HG02623 (cell line): ENCODE data around the gene FLCN.
"Not testable (repeated sequence)": the region's sequence is repeated elsewhere in the genome, so short reads cannot be mapped to it uniquely, and the experiment has no call there.

Source experiments
- ATAC-seq: cut with Tn5 transposase; IDR thresholded peaks from one replicate; pipeline ENCODE4 v1.9.1; 2021; ENCODE audit warnings: moderate library complexity; ENCODE audit not compliant: unreplicated experiment

The FLCN gene

DNA sequence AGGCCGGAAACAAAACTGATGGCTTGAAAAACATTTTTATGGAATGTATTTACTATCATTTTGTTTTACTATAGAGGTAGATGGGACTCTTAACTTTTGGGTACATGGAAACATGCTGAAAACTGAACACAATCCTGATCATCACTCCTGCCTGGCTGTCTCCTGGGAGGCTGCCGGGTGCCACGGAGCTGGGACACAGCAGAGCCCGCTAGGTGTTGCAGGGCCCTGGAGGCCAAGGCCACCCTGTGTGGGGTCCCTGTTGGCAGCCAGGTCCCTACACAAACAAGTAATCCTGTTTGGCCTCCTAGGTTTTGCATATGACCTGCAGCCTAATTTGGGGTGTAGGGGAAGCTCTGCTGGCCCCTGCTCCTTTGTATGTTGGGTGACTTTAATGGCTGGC lies 48.4 kb downstream of the FLCN start:
- no peak for ATAC-seq

DNA sequence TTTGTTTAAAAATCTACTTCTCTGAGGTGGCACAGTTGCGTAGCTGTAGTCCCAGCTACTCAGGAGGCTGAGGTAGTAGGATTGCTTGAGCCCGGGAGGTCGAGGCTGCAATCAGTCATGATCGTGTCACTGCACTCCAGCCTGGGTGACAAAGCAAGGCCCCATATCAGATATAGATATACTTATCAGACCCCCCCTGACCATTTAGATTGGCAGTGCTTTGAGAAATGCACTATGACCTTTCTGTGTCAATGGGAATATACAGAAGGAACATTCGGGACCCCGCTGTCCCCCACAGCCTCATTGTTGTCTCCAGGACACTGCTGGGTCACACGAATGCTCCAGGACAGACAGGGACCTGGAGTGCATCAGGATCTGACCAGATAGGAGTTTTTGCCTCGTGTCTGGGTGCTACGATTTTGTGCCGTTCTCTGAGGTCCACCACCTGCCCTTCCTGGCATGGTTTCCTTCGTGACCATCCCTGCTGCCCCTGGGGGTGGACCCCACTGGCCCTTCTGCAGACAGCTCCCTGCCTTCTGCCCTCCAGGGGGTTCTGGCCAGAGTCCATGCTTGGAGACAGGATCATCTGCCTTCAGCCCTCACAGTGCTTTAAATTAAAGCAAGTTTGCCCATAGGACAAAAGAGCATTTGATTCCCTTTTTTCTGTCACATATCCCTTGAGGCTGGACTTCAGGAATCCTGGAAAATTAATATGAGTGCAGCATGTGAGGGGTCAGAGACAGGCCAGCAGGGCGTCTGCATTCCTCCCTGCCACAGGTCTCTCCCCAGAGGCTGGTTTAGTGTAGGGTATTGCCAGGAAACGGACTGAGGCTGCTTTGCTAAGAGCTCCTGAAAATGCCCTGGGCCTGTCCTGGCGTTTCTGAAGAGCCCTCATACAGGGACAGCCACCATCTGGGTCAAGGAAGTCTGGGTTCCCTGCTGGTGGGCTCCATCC lies 50.1 kb downstream of the FLCN start:
- no peak for ATAC-seq

DNA sequence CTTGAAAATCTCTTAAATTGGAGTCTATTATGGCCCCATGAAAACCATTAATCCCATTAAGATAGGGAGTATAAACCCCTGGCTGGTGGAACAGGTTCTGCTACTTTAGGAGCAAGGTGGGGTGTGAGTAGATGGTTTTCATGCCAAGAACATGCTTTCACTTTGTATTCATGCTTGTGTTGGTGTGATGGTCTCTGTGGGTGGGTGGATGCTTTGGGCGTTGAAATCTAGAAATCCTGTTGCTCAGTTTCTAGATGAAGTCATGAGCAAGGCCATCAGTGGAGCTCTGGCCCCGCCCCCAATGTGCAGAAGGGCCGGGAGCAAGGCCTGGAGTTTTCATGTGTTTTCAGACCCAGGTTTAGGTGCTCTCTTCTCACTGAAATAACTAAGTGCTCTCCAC lies 50.9 kb downstream of the FLCN start:
- no peak for ATAC-seq

DNA sequence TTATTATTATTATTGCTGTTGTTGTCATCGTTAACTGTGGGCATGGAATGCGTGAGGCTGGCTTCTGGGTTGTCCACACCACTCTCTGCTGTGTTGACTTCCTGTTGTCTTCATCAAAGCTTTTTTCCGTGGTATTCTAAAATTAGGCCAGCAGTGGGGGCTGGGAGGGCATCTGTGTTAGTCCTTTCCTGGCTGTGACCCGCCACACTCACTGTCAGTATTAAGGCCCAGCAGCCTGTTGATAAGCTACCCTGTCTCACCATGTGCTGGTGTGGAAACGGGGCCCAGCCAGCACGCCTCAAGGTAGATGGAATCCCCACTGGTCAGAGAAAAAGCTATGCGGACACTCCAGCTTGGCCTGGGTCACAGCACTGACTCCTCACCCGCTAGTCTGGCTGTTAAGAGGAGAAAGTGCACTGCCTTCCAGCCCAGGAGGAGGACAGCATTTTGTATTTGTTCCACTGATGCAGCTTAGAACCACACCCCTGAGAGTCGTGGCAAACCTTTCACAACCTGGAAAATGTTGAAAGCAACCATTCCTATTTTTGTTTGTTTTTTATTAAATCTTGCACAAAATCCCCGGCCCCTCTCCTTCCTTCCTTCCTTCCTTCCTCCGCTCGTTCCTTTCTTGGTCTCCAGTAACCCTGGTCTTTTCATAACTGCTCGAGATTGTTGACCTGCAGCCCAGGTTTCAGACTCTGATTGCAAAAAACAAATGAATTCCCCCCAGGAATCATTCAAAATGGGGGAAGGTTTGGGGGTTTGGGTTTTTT lies 51.8 kb downstream of the FLCN start:
- not testable (repeated sequence) for ATAC-seq

DNA sequence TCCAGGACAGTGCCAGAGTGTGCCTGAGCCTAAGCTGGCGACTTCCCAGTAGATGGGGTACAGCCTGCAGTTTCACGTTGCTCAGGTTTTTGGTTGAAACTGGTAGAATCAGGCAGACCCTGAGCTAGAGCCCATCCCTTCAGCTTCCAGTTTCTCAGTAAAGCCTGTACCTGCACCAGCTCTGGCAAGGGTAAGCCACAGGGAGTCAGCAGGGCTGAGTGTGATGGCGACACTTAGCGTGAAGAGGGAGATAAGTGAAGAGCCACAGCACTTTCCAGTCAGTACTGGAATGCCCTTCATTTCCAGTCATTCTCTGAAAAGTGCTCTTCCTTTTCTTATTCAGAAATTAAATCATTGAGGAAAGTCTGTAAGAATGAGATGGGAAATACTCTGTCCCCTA lies 53.2 kb downstream of the FLCN start:
- no peak for ATAC-seq

DNA sequence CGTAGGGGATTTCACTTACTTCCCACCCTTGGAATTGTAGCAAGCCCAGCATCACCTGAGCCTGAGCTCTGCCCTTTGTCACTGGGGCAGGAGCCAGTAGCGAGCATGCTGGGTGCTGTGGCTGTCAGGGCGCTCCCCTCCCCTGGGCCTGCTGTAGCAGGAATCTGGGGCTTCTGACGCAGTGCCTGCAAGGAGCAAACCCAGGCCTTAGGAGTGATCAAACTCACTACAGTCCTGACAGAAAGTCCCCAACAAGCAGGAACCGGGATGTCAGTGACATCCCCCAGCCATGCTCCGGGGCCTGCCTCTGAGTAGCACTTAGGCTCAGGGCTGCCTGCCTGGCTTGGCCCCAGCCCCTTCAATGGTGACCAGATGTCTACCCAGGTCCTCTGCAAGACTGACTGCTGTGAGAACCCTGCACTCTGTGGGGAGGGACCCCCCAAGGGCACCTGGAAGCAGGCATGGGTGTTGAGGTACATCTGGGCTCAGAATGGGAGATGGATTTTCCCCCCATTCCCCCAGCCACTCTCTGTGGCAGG lies 54.3 kb downstream of the FLCN start:
- ATAC-seq = no peak

DNA sequence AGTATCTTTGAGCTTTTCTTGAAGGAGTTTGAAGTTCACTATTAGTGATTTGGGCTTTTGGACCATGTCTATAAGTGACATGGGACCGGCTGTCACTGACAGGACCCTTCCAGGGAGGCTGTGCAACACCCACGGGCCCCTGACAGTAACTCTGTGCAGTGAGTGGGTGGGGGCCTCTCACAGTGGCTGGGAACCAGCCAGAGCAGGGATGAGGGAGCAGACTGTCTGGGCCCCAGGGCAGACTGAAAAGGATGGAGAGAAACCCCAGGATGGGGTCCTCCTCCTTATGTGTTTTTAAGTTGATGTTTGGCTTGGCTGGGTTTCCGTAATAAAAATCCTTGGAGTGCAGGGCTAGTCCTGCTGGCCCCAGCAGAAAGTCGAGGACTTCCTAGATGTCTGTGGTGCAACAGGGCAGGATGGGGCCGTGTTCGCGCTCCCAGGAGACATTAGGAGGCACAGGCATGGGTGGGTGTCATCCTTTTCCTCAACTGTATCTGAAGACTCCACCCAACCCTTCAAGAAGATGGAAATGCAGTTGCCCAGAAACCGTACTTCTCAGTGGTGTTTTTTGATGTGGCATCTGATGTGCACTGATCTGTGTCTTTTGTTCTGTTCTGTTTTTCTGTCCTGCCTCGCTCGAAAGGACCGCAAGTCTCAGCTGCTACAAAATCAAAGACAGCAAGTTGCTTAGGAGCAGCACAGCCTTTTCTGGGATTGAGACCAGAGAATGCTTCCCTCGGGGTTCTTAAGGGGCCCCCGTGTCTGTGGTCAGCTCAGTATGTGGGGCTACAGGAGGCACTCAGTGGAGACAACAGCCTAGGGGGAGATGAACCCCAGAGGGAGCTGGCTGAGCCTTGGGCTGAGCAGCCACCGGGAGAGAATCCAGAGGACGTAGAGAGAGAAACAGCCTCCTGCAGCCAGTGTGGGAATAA lies 55.0 kb downstream of the FLCN start:
- ATAC-seq = no peak

DNA sequence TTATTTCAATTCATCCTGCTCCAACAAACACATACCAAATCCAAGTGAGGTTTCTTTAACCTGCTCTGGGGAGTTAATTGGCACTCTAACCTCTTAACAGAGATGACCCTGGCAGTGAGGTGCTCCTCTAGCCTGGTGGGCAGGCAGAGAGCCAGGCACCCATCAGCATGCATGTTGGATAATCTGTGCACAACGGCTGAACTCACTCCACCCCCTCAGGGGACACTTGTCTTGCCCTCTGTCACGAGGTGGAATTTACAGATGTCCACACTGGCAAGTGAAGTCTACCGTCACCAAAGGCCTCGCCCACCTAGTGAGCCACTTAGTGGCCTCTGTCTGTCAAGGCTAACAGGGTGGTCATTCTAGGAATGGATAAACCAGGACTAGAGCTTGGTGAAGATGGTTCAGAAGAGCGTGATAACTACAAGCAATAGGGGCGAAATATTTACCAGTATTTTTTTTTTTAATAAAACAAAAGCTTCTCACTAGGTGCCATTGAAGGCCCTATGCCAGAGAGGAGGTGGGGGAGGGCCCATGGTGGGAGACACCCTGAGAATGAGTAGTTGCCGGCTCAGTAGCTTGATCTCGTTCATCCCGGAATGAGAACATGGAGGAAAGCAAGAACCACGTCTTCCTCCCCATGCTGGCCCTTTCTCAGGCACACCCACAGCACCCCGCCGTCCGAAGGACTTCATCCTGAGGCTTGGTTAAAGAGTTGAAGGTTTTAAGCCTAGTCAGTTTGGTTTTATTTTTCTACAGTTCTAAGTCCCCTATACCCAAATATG lies 56.0 kb downstream of the FLCN start:
- no peak for ATAC-seq

DNA sequence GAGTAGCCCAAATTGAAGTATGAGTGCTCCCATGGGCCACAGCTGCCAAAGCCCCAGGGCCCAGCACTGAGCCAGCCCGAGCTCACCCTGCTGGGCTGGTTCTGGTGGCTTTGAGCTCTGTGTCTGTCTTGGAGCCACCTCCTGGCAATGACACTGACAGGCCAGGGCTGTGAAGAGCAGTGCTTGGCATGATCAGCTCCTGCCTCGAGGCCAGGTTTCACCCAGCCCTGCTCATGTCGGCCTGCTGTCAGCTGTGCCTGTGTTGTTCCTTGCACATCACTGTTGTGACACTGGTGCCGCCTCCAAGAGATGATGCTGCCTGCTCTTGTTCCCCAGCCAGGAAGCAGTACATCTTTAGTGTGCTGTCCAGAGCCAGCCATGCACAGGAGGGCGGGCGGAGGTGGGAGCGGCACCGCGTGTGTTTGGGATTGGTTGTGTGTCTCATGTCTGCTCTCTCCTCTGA lies 56.8 kb downstream of the FLCN start:
- no peak for ATAC-seq

DNA sequence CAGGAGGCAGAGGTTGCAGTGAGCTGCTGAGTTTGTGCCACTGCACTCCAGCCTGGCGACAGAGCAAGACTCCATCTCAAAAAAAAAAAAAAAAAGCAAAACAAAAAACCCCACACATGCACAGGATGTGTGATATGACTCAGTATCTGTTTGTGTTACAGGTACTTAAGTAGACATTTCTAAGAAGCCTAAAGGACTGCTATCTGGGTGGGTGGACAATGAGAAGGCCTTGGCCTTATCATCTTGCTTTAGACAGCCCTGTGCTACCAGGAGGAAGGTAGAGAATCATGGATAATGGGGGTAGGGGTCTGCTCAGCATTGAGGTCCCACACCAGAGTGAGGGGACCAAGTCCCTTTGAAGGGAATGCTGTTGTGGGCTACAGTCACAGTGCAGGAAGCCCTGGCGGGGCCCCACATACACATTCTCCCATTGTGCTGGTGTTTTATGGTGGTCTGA lies 57.6 kb downstream of the FLCN start:
- no peak for ATAC-seq

DNA sequence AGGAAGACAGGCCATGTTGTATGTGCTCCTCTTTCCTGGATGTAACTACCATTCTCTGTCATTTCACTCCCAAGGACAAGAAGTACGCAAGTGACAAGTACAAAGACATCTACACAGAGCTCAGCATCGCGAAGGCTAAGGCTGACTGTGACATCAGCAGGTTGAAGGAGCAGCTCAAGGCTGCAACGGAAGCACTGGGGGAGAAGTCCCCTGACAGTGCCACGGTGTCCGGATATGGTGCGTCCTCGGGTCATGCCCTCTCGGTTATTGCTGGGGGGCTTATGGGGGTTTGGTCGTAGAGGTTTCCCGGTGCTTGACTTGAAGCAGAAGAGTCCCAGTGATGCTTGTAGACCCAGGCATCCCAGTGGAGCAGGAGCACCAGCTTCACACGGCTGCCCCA lies 59.8 kb downstream of the FLCN start:
- no peak for ATAC-seq

DNA sequence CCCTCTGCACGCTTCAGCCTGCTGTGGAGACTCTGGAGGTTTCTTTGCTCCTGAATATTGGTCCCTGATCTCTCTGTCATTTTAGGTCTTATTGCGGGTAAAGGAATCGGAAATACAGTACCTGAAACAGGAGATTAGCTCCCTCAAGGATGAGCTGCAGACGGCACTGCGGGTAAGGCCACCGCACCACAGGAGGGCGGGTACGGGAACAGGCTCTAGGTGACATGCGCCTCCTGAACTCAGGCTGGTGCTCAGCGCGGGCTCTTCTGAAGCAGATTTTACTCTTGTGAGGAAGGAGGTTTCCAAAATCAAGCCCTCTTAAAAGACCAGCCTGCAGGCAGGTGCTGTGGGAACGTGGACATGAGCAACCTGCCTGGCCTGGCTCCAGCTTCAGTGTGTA lies 60.6 kb downstream of the FLCN start:
- no peak for ATAC-seq

DNA sequence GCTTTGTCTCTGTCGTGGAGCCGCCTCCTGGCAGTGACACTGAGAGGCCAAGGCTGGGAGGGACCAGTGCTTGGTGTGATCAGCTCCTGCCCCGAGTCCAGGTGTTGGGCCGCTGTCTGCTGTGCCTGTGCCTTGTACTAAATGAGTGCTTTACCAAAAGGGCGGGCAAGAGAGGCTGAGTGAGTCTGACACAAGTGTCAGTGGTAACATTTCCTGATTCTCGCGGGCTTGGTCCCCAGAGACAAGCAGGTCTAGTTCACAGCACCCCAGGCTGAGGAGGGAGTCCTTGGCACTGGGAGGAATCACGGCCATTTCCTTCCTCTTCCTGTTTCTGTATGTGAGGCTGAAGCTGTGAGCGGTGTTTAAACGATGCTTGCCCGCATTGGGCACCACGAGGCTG lies 61.1 kb downstream of the FLCN start:
- no peak for ATAC-seq

DNA sequence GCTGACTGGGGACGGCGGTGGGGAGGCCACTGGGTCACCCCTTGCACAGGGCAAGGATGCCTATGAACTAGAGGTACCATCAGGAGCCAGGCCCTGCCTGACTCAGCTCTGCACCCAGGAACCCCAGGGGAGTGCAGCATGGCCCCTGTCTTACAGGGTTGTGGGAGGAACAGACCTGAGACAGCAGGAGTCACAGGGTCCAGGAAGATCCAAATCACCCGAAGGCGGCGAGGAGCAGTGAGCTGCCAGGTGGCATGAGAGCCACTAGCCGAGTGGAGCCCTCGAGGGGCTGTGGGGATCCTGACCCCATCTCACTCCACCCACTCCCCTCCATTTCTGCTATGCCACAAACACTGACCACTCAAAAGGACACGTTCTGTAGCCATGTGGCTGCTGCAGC lies 61.6 kb downstream of the FLCN start:
- no peak for ATAC-seq

DNA sequence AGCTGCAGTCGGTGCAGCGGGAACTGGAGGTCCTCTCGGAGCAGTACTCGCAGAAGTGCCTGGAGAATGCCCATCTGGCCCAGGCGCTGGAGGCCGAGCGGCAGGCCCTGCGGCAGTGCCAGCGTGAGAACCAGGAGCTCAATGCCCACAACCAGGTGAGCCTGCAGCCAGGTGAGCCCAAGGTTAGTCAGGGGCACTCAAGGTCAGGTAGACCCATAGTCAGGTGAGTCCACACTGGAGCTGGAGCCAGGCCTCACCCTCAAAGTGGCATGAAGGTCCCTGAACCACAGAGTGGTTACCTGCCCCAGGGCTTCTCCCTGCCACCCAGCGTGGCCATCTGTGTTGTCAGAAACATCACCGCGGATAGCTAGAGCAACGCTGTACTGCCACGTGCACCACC lies 63.0 kb downstream of the FLCN start:
- ATAC-seq = no peak

DNA sequence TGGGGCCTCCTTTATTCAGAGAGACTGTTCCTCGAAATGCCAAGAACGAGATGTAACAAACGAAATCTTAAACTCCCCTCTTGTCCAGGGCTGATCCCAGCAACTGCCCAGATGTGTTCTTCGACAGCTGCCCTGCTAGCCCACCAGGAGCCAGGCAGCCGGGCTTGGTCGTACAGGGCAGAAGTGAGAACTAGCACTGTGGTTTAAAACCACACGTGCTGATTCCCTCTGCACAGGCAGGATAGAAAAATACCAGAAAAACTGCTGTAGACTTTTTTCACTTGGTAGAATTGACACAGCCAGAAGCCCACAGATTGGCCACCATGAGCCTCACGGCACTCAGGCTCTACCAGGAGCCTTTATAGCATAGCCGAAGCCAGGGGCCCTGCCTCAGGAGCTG lies 64.0 kb downstream of the FLCN start:
- no peak for ATAC-seq

DNA sequence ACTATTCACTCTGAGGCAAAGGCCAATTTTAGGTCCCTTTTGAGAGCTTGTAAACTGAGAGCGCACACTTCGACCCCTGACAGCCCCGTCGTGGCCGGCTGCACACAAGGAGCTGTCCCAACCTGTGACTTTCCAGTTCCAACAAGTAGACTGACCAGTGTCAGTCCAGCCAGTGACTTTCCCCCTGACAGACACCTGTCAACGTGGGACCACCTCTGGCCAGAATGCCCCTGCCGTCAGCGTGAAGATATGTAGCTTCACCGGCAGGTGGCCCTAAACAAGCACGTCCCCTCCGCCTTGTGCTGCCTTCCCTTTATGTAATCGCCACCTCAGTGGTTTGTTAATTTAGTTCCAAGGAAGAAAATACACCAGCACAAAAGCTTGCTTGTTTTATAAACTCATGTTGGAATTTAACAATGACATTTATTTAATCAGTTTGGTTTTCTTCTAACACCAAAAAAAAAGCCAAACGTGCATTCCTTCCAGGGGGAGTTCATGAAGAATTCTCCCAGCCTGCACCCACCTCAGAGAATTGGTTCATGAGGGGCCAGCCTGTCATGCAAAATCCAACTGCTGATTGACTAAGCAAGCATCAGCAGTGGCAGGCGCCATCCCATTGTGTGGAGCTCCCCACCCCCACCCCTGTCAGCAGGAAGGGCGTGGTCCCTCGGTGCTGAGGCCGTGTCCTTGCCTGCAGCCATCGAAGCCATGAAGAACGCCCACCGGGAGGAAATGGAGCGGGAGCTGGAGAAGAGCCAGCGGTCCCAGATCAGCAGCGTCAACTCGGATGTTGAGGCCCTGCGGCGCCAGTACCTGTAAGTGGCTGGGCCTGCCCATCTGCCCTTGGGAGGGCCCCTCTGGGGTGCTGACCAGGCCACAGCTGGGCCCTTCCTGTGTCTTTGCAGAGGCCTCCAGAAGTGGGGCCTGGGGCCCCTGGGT lies 64.7 kb downstream of the FLCN start:
- ATAC-seq = no peak

DNA sequence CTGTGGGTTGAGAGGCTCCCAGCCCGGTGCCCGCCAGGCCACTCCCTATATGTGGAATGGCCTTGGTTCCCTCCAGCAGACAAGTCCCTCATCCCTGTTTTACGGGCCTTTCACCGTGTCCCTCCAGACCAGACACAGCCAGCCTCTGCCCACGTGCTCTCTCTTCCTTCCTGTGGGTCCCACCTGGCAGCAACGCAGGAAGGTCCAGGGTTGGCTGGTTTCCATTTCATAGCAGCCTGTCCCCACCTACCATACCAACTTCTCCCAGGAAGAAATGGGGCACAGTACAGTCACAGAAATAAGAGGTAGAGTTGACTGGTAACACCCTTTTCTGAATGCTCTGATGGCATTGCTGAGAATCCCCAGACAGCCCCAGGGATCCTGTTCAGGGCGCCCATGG lies 65.8 kb downstream of the FLCN start:
- ATAC-seq = no peak
